ENCODE measurements around the gene TCERG1L.

Gene TCERG1L

DNA sequence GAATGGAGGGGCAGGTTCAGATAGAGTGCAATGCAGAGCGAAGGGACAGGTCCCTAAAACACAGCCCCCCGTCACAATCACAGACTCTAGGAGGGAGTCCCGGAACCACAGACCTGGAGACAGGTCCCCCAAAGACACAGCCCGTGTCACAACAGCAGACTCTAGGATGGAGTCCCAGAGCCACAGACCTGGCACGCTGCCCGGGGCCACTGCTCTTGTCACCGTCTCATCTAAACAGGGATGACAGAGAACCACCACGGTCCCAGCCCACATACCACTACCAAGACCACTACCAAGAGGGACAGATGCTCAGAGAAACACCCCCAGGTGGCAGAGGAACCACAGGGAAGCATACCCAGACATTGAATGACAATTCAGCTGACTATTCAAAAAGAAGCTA is 183.9 kb downstream of the TCERG1L start:
- TF ChIP-seq, protein P1, sequence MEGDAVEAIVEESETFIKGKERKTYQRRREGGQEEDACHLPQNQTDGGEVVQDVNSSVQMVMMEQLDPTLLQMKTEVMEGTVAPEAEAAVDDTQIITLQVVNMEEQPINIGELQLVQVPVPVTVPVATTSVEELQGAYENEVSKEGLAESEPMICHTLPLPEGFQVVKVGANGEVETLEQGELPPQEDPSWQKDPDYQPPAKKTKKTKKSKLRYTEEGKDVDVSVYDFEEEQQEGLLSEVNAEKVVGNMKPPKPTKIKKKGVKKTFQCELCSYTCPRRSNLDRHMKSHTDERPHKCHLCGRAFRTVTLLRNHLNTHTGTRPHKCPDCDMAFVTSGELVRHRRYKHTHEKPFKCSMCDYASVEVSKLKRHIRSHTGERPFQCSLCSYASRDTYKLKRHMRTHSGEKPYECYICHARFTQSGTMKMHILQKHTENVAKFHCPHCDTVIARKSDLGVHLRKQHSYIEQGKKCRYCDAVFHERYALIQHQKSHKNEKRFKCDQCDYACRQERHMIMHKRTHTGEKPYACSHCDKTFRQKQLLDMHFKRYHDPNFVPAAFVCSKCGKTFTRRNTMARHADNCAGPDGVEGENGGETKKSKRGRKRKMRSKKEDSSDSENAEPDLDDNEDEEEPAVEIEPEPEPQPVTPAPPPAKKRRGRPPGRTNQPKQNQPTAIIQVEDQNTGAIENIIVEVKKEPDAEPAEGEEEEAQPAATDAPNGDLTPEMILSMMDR (IDR thresholded peaks at IDR 0.05; ENCODE audit: low read depth, low read length): no peak
- no peak overlapping the region for H3K4me3 ChIP-seq (replicated peaks in 1 of 2; ENCODE audit: low read depth in 2 of 2, low read length in 2 of 2)
- DNase-seq (ENCODE audit: low read depth in 2 of 2): no peak

DNA sequence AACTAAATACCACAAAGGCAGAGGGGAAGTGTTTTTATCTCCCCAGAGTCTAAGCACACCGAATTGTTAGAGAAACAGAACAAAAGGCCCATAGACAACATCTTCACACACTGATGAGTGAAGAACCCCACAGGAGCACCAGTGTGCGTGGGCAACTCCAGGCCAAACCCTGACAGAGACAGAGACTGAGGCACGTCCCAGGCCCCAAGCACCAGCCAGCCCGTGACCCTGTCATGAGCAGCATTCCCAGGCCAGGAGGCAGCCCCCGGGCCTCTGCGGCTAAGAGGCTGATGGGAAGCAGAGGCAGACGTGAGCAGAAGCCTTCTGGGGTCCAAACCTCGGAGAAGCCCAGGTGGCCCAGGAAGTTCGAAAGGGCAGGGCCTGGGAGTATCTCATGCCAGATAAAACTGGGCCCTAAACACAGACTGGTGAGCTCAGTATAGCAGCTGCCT is 184.4 kb downstream of the TCERG1L start:
- no peak for DNase-seq (ENCODE audit: low read depth in 2 of 2)

DNA sequence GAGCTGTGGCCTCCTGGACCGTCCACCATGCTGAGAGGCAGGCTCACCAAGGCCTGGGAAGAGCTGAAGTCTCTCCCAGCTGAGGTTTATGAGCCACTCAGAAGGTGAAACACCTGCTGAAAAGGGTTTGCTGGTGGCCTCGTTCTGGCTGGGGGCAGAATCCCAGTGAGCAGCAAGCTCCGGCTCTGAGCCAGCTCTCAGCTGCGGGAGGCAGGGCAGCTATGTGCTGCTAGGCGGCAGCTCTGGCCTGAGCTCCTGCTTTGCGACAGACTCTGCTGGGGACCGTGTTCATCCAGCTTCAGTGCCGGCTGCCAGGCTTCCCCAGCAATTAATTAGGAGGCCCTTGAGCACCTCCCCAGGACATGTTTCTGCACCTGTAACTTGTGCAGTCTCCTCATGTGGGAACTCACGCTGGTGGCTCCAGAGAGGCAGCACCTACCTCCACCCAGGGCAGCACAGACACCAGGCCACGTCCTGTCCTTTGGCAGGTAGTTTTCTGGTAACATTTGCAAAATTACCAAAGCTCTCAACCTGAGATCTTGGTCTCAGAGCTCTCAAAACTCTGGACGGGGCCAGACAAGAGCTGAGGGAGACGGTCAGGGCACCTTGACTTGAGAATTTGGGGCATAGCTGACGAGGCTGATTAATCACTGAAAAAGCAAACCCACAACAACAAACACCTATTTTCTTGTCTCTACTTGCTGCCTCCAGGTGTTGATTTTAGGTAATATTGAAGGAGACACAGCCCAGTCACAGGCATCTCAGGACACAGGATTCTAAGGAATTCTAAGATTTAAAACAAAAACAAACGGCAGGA is 185.0 kb downstream of the TCERG1L start:
- no peak for DNase-seq (ENCODE audit: low read depth in 2 of 2)
- TF ChIP-seq, protein P1 (IDR thresholded peaks at IDR 0.05; ENCODE audit: low read depth, low read length): no peak
- no peak overlapping the region for H3K4me3 ChIP-seq (replicated peaks in 1 of 2; ENCODE audit: low read depth in 2 of 2, low read length in 2 of 2)

More for the DNA sequence above, 184.4 kb downstream of the TCERG1L start:
- TF ChIP-seq, protein P1 (IDR thresholded peaks at IDR 0.05; ENCODE audit: low read depth, low read length): no peak
- H3K4me3 ChIP-seq (replicated peaks in 1 of 2; ENCODE audit: low read depth in 2 of 2, low read length in 2 of 2): no peak overlapping the region

DNA sequence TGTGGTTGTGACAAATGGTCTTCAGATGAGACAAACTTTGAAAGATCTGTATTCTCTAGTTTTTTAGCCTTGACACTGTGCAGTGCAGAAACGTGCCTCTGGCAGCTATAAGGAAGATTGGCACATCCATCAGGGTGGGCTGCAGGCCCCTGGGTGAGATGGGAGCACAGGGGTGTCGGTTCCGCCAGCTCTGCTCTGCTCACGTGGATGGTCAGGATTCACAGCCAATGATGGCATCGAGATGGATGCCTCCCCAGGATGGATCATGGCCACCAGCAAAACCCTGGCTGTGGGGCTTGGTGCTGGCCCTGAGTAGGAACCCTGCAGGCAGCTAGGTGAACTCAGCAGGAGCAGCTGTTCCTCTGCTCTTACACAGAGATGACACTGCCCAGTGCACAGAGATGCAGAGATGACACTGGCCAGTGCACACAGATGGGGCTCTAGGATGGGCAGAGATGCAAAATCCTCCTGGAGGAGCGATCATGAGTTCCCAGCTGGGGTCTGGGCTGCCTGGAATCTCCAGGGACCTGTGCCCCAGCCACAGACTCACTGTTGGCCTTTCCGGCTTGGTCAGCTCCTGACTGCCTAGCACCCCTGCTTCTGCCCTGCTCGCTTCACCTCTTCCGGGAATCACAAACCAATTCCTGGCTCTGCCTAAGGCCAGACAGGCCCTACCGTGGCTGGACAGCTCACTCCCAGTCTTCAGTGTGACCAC is 185.9 kb downstream of the TCERG1L start:
- DNase-seq (ENCODE audit: low read depth in 2 of 2): no peak
- TF ChIP-seq, protein P1 (IDR thresholded peaks at IDR 0.05; ENCODE audit: low read depth, low read length): no peak

DNA sequence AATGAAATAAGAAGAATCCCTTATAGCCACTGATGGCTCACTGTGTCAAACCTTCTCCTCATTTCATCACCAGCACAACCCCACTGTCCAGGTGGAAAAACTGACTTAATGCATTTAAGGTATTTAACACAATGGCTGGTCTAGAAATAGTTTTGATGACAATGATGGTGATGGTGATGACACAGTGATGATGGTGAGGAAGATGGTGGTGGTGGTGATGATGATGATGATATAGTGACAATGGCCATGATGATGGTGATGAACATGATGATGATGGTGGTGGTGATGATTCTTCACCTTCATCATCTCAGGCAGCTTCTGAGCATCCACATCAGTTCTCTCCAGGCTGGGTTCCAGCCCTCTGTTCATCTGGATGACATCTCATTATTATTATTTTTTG is 186.6 kb downstream of the TCERG1L start:
- no peak for DNase-seq (ENCODE audit: low read depth in 2 of 2)
- H3K4me3 ChIP-seq (replicated peaks in 1 of 2; ENCODE audit: low read depth in 2 of 2, low read length in 2 of 2): no peak overlapping the region
- TF ChIP-seq, protein P1 (IDR thresholded peaks at IDR 0.05; ENCODE audit: low read depth, low read length): no peak

More for the DNA sequence above, 185.9 kb downstream of the TCERG1L start:
- no peak overlapping the region for H3K4me3 ChIP-seq (replicated peaks in 1 of 2; ENCODE audit: low read depth in 2 of 2, low read length in 2 of 2)

DNA sequence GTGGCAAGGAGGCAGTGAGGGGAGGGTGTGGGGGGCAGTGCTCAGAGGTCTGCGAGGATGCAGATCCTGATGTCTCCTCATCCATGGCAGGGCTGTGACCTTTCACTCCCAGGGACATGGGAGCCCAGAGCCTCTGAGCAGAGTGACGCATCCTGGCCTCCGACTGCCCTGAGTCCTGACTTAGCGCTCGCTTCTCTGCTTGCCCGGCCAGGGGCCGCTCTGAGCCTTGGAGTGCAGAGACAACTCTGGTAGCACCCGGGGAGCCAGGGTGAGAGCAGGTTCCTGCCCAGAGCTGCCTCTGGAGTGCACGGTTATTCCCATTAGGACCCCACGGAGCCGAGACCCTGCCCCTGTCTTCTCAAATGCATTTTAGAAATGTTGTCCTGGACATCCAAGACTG is 188.0 kb downstream of the TCERG1L start:
- H3K4me3 ChIP-seq (replicated peaks in 1 of 2; ENCODE audit: low read depth in 2 of 2, low read length in 2 of 2): no peak overlapping the region
- TF ChIP-seq, protein P1 (IDR thresholded peaks at IDR 0.05; ENCODE audit: low read depth, low read length): no peak
- no peak for DNase-seq (ENCODE audit: low read depth in 2 of 2)
